GM18909 (cell line): ENCODE results near the gene DYSF.

Source experiments
- ATAC-seq: cut with Tn5 transposase; IDR thresholded peaks from one replicate; pipeline ENCODE4 v1.9.1; 2021; ENCODE audit warnings: mild to moderate bottlenecking; ENCODE audit not compliant: unreplicated experiment, poor library complexity

Gene DYSF

GRCh38 chr2:71521436-71521950 lies 68.1 kb downstream of the DYSF start:
- ATAC-seq, result no peak

GRCh38 chr2:71524476-71524875 lies 71.1 kb downstream of the DYSF start:
- ATAC-seq, result no peak

GRCh38 chr2:71526141-71526540 lies 72.8 kb downstream of the DYSF start:
- no peak for ATAC-seq

GRCh38 chr2:71526975-71527374 lies 73.6 kb downstream of the DYSF start:
- ATAC-seq, result no peak

- ATAC-seq, result no peak
Measured at GRCh38 chr2:71528131-71528591, 74.8 kb downstream of the DYSF start.

GRCh38 chr2:71528749-71529148 lies 75.4 kb downstream of the DYSF start:
- ATAC-seq, result no peak

- no peak for ATAC-seq
Measured at GRCh38 chr2:71530211-71530610, 76.8 kb downstream of the DYSF start.

- no peak for ATAC-seq
Measured at GRCh38 chr2:71530641-71531332, 77.4 kb downstream of the DYSF start.

GRCh38 chr2:71531522-71532047 lies 78.2 kb downstream of the DYSF start:
- ATAC-seq, result no peak

GRCh38 chr2:71532327-71532726 lies 79.0 kb downstream of the DYSF start:
- ATAC-seq, result no peak

GRCh38 chr2:71534201-71534600 lies 80.8 kb downstream of the DYSF start:
- ATAC-seq, result no peak

- ATAC-seq, result no peak
Measured at GRCh38 chr2:71534826-71535225, 81.5 kb downstream of the DYSF start.

- no peak for ATAC-seq
Measured at GRCh38 chr2:71535526-71535925, 82.2 kb downstream of the DYSF start.

- ATAC-seq, result no peak
Measured at GRCh38 chr2:71536226-71536671, 82.9 kb downstream of the DYSF start.

- no peak for ATAC-seq
Measured at GRCh38 chr2:71538241-71538640, 84.9 kb downstream of the DYSF start.

- ATAC-seq, result no peak
Measured at GRCh38 chr2:71538656-71539265, 85.4 kb downstream of the DYSF start.

- no peak for ATAC-seq
Measured at GRCh38 chr2:71540818-71541217, 87.5 kb downstream of the DYSF start.

- no peak for ATAC-seq
Measured at GRCh38 chr2:71544919-71545571, 91.7 kb downstream of the DYSF start.

GRCh38 chr2:71545572-71546274 lies 92.4 kb downstream of the DYSF start:
- no peak for ATAC-seq

- ATAC-seq, result no peak
Measured at GRCh38 chr2:71546275-71546638, 92.9 kb downstream of the DYSF start.
